ENCODE results near the gene MGAT5B. TPM values are rescaled to one million over a fixed set of nuclear protein-coding genes. Genes with fewer than 3 reads are reported as not detected.
"Not testable (repeated sequence)": the region's sequence is repeated elsewhere in the genome, so short reads cannot be mapped to it uniquely, and the experiment has no call there.

Gene MGAT5B
- polyA plus RNA-seq, 4 donors, result 1.2 to 2.2 (median 1.3) TPM

GRCh38 chr17:76847031-76847430 is 21.2 kb upstream of the MGAT5B start:
- no peak for DNase-seq (ENCODE audit: low read depth in 4 of 4, low spot score in 3 of 4)

GRCh38 chr17:76848670-76849069 is 19.5 kb upstream of the MGAT5B start:
- DNase-seq (ENCODE audit: low read depth in 4 of 4, low spot score in 3 of 4), result no peak

GRCh38 chr17:76849160-76849559 is 19.0 kb upstream of the MGAT5B start:
- DNase-seq (ENCODE audit: low read depth in 4 of 4, low spot score in 3 of 4), result not testable (repeated sequence)

DNA sequence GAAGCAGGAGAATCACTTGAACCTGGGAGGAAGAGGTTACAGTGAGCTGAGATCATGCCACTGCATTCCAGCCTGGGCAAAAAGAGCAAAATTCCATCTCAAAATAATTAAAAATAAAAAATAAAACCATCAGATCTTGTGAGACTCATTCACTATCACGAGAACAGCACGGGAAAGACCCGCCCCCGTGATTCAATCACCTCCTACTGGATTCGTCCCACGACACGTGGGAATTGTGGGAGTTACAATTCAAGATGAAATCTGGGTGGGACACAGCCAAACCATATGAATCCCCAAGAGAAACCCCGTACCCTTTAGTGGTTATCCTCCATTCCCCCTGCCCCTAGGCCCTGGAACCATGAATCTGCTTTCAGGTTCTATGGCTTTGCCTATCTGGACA is 15.4 kb upstream of the MGAT5B start:
- no peak for DNase-seq (ENCODE audit: low read depth in 4 of 4, low spot score in 3 of 4)

GRCh38 chr17:76855105-76855504 is 13.1 kb upstream of the MGAT5B start:
- no peak for DNase-seq (ENCODE audit: low read depth in 4 of 4, low spot score in 3 of 4)

DNA sequence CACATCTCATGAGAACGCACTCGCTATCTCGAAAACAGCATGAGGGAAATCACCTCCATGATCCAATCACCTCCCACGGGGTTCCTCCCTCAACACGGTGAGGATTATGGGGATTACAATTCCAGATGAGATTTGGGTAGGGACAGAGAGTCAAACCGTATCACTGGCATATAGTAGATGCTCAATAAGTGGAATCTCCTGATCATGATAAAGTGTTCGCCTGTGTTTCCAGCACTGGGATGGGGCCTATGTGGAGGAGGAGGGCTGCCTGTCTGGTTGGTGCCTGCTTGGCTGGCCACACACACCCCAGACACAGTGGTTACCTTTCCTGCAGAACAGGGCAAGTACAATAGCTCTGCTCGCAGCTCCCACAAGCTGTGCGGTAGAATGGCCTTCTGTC is 6.1 kb upstream of the MGAT5B start:
- DNase-seq (ENCODE audit: low read depth in 4 of 4, low spot score in 3 of 4), result no peak

- no peak for DNase-seq (ENCODE audit: low read depth in 4 of 4, low spot score in 3 of 4)
Measured at GRCh38 chr17:76862494-76862893, 5.7 kb upstream of the MGAT5B start.

- no peak for DNase-seq (ENCODE audit: low read depth in 4 of 4, low spot score in 3 of 4)
Measured at GRCh38 chr17:76864024-76864423, 4.2 kb upstream of the MGAT5B start.

DNA sequence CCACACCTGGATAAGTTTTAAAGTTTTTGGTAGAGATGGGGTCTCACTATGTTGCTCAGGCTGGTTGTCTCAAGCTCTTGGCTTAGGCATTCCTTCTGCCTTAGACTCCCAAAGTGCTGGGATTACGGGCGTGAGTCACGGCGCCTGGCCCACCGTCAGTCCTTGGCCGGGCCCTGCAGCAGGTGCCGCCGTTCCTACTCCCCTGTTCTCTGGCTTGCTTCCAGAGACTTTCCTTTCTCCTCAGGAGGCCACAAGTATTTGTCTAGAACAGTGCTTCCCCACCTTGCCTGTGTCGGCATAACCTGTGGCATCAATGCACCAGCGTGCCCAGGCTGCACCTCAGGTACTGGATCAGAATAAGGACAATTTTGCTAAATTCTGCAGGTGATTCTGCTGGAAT is 3.0 kb upstream of the MGAT5B start:
- no peak for DNase-seq (ENCODE audit: low read depth in 4 of 4, low spot score in 3 of 4)

DNA sequence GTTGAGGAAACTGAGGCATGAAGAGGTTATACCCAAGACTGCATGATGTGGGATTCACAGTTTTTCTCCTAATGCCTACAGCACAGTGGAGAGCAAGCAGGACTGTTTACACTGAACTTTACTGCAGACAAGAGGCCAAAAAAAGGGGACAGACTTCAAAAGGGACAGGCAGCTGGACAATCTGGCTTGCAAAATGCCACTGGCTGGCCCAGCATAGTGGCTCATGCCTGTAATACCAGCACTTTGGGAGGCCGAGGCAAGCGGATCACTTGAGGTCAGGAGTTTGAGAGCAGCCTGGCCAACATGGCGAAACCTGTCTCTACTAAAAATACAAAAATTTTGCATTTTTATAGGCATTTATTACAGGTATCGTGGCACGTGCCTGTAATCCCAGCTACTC is 2.0 kb upstream of the MGAT5B start:
- no peak for DNase-seq (ENCODE audit: low read depth in 4 of 4, low spot score in 3 of 4)

- no peak for DNase-seq (ENCODE audit: low read depth in 4 of 4, low spot score in 3 of 4)
Measured at GRCh38 chr17:76866774-76867577, 1.2 kb upstream of the MGAT5B start.

DNA sequence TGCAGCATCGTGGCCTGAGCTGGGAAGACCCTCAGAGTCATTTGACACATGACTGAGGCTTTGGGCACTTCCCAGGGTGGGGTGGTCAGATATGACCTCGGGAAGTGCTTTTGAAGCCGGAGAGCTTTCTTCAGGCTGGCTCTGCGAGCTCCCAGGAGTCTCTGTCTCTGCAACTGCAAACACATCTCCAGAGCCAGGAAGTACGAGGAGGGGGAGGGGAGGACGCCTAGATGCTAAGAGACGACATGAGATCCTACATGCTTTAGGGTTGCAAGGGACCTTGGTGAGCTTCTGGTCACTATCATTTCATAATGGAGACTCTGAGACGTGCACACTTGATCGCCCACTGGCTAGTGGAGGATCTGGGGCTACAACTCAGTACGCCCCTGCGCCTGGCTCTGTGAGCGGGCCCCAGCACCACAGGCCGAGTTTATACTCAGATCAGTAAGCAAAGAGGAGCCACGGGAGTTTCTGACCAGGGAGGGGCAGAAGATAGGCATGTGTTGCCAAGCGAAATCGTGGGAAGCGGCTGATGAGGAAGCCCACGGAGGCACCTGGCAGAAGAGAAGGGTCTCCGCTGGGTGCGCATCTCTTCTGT is 527 bp upstream of the MGAT5B start:
- no peak for DNase-seq (ENCODE audit: low read depth in 4 of 4, low spot score in 3 of 4)

DNA sequence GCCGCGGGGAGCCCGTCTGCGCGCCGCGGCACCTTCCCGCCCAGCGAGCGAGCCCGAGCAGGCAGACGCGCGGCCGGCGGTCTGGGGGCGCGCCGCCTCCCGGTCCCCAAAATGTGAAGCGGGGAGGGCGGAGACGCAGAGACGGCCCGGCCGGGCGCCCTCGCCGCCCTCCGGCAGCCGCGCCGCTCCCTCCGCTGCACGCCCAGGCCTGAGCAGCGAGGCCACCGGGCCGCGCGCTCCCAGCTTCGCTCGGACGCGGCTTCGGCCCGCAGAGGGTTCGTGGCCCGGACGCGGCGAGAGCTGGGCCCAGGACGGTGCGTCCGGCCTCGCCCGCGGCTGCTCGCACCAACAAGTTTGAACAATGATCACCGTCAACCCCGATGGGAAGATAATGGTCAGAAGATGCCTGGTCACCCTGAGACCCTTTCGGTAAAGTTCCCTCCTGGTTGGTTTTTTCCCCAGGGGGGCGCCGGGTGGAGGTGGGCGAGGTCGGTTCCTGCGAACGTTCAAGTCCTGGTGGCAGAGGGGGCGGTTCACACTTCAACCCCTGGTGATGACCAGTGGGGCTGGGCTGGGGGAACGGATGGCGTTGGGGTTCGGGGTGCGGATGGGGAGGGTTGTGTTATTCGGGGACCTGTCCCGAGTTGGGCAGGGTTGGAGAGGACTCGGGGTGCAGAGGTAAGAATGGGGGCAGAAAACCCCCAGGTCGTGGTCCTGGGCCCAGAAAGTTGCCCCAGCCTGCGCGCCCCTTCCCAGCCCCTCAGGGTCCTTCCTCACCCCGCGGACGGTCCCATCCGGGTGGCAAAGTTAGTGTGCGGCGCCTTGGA is 678 bp downstream of the MGAT5B start:
- DNase-seq (ENCODE audit: low read depth in 4 of 4, low spot score in 3 of 4), result no peak

DNA sequence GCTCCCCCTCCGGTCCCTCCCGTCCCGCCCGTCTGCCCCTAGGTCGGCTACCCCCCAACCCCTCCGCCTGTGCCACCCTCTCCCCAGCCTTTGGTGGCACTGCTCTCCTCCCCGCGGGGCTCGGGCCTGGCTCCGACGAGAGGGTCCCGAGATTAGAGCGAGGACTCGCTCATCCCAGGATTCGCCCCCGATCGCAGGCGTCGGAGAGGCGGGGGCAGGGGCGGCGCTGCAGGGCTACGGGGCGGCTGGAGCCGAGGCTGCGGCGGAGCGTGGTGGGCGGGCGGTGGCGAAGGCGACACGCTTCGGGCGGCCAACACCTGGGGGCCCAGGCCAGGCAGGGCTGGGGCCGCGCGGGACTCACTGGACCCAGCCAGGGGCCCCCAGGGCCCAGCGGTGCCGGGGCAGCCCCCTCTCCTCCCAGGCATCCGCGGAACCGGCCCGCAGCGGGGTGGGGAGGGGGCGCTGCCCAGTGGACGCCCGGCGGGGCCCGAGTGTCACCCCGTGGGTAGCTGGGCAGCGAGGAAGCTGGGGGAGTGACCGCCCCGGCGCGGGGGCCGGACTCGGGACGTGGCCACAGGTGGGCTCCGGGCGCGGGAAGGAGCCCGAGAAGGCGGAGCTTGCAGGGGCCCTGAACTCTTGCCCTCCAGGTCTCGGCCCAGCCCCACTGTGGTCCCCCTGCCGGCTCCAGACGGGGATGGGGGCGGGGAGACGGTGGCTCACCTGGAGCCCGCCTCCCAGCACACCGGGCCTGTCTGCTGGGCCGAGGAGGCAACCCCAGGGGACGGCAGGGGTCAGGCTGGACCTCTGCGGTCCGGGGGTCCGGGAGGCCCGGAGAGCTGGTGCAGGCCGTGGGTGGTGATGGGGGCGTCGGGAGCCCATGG is 1.5 kb downstream of the MGAT5B start:
- DNase-seq (ENCODE audit: low read depth in 4 of 4, low spot score in 3 of 4), result no peak

GRCh38 chr17:76870377-76870714 is 2.1 kb downstream of the MGAT5B start:
- no peak for DNase-seq (ENCODE audit: low read depth in 4 of 4, low spot score in 3 of 4)

DNA sequence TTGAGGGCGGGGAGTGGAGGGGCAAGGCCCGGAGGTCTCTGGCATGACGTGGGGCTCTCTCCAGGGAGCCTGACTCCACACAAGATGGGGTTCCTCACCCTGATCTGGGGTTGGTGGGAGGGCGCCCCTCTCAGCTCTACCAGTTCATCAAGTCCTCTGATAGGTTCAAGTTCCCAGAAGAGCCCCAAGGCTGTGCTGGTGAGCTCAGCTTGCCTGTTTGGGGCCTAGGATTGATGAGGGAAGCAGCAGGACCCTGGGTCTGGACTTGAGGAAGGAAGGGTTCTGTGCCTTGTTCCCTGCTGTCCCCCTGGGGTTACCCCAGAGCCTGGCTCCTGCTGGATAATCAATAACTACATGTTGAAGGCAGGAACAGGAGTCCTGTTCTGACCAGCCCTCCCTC is 3.5 kb downstream of the MGAT5B start:
- no peak for DNase-seq (ENCODE audit: low read depth in 4 of 4, low spot score in 3 of 4)

GRCh38 chr17:76872221-76872873 is 4.1 kb downstream of the MGAT5B start:
- no peak for DNase-seq (ENCODE audit: low read depth in 4 of 4, low spot score in 3 of 4)

DNA sequence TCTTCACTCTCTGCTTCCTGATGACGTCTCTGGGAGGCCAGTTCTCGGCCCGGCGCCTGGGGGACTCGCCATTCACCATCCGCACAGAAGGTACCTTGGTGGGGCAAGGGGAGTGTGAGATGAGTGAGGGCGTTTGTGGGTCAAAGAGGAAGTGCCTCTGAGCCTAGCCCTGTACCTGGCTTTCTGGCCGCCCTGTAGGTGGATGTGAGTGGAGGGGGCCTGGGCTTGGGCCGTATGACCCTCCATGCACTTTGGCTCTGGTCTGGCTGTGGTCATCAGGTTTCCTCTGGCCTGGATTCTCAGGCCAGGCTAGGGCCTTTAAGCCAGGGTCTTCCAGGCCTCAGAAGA is 4.6 kb downstream of the MGAT5B start:
- no peak for DNase-seq (ENCODE audit: low read depth in 4 of 4, low spot score in 3 of 4)

DNA sequence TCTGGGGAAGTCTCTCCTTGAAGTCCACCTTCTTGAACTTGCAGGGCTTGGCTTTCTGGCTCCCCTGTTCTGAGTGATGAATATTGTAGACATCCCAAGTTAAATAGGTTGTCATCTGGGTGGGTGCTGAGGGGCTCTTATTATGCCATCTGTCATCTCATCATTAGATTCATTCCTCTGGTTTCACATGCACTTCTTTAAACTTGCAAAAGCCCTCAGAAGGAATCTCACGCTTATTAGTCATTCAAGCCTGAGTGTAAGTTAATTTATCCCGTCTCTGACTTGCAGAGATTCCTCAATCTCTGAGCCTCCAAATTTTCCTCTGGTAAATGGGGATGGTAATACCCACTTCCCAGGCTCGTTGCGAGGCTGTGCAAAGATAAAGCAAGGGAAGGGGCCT is 5.7 kb downstream of the MGAT5B start:
- no peak for DNase-seq (ENCODE audit: low read depth in 4 of 4, low spot score in 3 of 4)

GRCh38 chr17:76877437-76877836 is 9.2 kb downstream of the MGAT5B start:
- no peak for DNase-seq (ENCODE audit: low read depth in 4 of 4, low spot score in 3 of 4)

Data from left renal pelvis (tissue), 4 donors.